ENCODE results near the gene LIN37.
"Not testable (repeated sequence)": the region's sequence is repeated elsewhere in the genome, so short reads cannot be mapped to it uniquely, and the experiment has no call there.

The LIN37 gene

DNA sequence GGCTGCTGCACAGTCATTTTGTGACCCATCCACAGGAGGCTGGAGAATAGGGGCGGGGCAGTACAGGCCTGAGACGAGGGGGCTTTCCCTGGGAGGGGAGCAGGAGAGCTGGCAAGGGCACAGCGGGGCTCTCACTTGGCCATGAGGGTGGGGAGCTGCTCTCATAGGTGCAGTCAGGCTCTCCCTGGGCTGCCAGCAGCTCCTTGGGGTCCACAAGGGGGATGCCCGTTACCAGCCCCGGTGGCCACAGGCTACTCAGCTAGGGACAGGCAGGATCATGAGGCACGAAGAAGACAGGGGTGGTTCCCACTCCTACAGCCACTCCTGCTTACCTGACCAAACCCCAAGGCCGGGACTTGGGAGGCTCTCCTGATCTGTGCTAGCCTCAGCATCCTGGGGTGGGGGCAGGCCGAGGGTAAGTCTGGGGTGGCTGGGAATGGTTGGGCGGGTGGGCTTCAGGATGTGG is 43.5 kb downstream of the LIN37 start:
- no peak for DNase-seq

DNA sequence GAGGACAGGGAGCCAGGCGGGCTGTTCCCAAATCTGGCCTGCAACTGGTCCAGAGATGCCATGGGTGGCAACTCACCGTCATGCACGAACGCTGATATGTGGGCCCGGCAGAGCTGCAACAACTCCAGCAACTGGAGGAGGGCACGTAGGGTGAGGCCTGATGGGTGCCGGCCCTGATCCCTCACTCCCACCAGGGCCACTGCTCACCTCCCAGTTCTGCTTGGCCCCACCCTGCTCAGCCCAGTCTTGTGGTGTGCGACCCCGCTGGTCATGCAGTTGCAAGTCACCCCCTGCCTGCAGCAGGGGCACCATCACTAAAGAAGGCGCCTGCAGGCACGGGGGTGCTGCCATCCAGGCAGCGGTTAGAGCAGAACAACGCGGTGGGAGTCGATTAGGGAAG is 43.9 kb downstream of the LIN37 start:
- DNase-seq: no peak

DNA sequence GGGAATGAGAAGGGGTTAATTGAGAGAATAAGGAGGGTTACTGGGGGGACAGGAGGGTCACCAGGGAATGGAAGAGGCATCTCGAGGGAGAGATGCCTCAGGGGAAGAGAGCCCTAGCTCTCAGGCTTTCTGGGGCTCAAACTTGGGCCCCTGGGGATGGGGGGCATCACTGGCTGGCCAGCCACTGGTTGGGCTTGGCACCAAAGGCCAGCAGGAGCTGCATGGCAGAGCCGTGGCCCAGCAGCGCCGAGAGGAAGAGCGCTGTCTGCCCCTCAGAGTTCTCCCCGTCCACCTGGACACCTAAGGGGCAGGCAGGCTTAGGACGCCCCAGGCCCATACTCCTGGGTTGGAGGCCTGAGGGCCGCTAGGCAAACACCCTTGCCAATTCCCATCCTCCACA is 44.5 kb downstream of the LIN37 start:
- no peak for DNase-seq

DNA sequence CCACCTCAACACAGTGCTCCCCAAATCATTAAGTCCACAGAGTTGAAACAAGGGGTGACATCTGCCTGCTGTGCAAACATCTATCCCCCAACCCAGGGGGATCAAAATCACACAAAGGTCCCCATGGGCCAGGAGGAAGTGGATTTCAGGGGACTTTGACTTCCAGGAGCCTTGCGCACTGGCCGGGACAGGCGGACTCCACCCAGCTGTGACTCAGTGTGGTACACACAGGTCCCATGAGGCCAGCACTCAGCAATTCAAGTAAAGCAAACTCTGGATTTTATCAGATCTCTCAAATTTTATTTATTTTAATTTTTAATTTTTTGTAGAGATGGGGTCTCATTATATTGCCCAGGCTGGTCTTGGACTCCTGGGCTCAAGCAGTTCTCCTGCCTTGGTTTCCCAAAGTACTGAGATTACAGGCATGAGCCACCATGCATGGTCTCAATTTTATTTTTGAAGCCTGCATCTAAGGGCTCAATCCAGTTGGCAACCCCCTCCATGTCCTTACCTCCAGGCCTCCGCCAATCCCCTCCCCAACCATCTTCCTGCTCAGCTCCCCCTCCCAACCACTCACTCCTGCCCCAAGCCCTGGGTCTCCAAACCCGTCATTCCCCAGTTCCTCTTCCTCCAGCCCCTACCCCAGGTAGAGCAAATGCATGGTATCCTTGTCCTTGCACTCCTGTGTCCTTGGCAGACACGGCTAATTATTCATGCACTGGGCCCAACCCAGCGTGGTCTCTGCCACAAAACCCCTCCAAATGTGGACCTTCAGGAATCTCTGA is 45.2 kb downstream of the LIN37 start:
- no peak for DNase-seq

DNA sequence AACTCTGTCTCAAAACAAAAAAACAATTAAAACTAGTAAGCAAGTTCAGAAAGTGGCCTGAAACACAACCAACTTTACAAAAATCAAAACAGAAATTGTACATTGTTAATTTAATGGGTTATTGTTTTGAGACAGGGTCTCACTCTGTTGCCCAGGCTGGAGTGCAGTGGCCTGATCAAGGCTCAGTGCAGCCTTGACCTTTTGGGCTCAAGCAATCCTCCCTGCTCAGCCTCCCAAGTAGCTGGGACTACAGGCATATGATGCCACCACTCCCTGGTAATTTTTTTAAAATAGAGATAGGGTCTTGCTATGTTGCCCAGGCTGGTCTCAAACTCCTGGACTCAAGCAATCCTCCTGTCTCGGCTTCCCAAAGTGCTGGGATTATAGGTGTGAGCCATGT is 47.2 kb downstream of the LIN37 start:
- not testable (repeated sequence) for DNase-seq

DNA sequence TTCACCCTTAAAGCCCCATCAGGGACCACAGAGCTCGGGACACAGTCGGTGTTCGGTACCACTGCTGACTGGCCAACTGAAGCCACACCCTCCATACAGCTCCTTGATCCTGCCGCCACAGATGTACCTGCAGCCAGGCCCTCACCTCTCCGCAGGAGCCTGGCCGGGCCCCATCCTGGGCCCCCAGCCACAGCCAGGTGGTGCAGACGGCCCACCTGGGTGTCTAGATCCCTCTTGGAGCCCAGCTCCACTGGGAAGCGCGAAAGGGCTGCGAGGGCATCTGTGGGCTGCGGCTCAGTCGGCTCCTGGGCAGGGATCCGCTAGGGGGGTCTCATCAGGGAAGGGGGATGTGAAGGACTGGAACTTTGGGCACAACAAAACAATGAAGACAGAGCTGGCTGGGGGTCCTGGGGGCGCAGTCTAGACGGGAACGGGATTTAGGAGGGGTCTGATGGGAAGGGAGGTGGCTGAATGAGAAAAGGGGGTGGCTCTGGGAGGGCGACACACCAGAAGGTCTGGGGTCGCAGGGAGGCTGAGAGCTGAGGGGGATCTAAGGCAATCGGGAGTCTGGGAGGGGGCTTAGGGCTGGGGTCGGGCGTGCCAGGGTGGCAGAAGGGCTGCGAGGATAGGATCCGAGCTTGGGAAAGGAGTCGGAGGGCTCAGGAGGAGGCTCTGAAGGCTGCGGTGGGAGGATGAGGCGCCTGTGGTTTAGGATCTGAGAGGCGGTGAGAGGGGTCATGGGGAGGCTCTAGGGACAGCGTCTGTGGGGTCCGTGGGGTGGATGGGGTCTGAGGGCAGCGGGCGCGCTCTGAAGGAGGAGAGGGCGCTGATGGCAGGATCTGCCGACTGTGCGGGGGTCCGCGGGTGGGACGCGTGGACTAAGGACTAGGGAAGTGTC is 48.5 kb downstream of the LIN37 start:
- no peak for DNase-seq

DNA sequence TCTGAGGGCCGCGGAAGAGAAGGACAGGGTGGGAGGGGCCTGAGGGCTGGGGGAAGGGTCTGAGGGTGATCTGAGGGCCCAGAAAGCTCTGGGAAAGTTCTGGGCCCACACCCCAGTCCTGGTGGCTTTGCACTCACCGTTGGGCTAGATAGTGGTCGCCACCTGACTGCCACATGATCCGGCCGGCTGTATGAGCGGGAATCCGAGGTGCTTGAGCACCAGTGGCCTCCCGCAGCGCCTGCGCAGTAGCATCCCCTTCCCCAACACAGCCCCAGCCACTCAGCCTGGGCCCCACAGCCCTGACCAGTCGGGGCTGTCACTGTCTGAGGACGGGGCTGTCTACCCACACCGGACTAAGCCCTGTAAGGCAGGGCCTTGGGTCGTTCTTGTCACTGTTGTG is 49.3 kb downstream of the LIN37 start:
- DNase-seq: no peak

DNA sequence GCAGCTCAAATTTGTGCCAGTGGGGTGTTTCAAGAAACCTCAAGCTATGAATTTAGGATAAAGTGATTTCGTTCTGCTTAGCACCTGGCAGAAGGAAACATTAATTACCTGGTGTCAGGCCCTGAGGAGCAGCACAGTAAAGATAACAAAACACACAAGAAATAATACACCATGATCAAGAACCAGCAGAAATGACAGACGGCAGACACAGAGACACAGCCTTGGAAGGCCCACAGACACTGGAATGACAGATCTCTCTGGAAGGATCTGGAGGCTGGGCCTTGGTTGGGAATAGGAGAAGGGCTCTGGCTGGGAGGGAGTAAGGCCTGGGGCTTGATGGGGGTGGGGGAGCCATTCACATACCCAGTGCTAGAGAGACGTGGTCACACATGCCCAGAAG is 53.5 kb downstream of the LIN37 start:
- no peak for DNase-seq
